Effector CD8-positive, alpha-beta T cell (primary cell): ENCODE data around the gene AR.

Experiments used
- DNase-seq: peaks from one replicate; lab custom pipeline; 2025; lab: John Stamatoyannopoulos, UW
- total RNA-seq, 4 experiments: gene quantifications; one replicate each; lab custom pipeline; 2026; lab: John Stamatoyannopoulos, UW

AR gene, protein sequence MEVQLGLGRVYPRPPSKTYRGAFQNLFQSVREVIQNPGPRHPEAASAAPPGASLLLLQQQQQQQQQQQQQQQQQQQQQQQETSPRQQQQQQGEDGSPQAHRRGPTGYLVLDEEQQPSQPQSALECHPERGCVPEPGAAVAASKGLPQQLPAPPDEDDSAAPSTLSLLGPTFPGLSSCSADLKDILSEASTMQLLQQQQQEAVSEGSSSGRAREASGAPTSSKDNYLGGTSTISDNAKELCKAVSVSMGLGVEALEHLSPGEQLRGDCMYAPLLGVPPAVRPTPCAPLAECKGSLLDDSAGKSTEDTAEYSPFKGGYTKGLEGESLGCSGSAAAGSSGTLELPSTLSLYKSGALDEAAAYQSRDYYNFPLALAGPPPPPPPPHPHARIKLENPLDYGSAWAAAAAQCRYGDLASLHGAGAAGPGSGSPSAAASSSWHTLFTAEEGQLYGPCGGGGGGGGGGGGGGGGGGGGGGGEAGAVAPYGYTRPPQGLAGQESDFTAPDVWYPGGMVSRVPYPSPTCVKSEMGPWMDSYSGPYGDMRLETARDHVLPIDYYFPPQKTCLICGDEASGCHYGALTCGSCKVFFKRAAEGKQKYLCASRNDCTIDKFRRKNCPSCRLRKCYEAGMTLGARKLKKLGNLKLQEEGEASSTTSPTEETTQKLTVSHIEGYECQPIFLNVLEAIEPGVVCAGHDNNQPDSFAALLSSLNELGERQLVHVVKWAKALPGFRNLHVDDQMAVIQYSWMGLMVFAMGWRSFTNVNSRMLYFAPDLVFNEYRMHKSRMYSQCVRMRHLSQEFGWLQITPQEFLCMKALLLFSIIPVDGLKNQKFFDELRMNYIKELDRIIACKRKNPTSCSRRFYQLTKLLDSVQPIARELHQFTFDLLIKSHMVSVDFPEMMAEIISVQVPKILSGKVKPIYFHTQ
- total RNA-seq: 0 to 0.09 (median 0) reads per million in 4 experiments

DNA sequence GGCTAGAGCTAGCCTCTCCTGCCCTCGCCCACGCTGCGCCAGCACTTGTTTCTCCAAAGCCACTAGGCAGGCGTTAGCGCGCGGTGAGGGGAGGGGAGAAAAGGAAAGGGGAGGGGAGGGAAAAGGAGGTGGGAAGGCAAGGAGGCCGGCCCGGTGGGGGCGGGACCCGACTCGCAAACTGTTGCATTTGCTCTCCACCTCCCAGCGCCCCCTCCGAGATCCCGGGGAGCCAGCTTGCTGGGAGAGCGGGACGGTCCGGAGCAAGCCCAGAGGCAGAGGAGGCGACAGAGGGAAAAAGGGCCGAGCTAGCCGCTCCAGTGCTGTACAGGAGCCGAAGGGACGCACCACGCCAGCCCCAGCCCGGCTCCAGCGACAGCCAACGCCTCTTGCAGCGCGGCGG is at the start of gene AR:
Gene AR, plus strand, starts transcription at position 204 of the 400 bp plus-strand sequence. CDS start 1,126 bp downstream, outside the sequence.
- no peak for DNase-seq

DNA sequence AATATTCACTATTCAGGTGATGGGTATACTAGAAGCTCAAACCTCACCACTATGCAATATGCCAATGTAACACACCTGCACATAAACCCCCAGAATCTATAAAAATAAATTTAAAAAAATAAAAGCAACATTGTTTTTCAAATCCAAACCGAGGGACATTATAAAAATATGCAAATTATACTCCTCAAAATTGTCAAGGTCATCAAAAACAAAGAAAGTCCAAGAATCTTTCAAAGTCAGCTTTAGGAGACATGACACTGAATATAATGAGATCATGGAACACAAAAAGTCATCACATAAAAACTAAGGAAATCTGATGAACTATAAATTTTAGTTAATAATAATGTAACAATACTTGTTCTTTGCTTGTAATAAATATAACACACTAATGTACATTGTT is 43.2 kb upstream of the AR start:
- DNase-seq: no peak

DNA sequence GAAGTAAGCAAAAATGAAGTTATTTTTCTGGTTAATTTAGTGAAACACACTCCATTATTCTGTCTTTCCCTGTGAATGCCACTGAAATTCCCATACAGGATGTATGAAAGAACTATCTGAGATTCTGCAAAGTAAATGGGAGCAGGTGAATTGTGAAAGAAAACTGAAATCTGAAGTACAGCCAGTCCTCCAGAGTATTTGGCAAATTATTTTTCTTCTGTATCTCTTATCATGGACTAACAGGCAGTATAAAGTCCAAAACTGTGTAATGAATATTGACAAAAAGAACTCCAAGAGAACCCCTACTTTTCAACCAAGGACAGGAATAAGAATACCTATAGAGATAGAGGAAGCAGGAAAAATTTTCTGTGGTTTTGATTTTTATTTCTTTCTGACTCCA is 40.8 kb upstream of the AR start:
- no peak for DNase-seq

DNA sequence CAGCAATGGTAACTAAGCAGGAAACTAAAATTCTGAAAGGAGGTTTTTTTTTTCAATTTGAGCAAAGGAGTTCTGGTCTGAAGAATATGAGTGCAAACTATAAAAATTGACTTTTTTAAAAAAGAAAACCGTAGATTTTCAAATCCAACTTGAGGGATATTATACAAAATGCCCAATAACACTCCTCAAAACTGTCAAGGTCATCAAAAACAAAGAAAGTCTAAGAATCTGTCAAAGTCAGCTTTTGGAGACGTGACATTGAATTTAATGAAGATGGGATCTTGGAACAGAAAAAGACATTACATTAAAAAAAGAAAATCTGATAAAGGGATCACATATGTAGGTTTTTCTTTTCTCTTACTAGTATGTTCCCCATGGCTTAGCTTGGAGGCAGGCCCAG is 40.4 kb upstream of the AR start:
- DNase-seq: no peak

DNA sequence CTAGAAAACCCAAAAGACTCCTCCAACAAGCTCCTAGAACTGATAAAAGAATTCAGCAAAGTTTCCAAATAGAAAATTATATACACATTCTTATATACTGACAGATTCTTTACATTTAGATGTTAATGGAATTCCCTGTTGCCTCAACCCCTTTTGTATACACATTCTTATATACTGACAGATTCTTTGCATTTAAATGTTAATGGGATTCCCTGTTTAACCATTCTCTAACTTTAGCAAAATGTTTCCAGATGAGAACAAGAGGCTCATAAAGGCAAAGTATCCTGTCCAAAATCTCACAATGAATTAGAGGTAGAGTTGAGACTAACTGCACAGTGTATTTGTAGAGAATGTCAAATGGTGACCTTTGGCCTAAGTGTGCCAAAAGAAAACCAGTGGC is 23.1 kb upstream of the AR start:
- DNase-seq: no peak

DNA sequence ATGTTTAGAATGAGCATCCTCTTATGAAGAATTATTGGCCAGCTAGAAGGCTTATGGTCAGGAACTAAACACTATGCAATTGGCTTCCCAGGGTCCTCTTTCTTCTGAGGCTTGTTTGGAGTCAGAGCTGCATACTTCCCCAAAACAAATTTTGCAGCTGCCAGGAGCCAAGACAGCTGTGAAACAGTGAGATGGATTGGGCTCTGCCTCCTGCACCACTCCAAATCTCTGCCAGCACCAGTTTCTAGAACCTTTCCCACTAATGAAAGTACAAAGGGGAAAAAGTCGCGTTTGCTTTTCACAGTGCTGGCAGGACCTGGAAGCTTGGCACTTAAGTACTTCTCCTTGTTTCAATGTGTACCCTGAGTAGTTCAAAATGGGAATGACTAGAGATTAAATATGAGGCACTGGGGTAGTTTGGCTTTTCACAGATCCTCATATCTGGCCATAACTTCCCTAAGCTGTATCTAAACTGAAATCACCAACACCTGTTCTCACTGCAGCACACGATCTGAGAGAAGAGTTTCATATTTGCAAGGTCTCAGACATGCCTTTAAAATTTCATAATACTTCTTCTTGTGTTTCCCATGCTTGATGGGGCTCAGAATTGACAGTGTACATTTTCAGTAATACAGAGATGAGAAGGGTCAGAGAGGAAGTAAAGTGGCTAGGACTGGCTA is 20.7 kb upstream of the AR start:
- DNase-seq: no peak

DNA sequence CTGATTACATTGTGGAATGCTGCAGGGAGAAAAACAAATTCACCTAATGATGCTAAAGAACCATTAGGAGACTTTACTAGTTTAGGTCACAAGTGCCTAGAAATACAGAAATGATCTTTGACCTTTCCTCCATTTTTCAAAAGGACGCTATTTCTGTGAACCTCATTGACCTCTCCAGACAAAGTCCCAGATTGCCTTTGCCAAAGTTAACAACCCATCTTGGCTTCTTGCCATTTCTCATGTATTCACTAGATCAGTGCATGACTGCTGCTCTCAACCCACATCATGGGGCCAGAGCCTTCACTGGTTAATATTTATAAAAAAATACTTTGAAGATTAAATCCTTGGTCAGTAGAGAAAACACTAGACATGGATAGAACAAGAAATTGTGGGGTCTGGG is 19.9 kb upstream of the AR start:
- no peak for DNase-seq

DNA sequence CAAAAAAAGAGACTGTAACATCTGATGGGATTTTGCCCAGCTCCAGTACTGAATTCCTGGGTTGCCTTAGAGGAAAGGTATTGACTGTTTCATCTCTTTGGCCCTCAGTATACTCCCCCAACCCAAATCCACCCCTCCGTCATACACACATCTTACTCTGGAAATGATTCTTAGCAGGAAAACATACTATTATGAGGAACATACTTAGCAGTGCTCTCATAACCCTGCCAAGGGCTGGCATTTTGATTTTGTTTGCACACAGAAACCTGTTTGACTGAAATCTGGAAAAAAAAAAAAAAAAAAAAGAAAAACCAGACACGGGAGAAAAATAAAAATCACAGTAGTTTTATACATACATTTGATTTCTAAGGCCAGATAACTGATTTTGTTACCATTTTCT is 19.4 kb upstream of the AR start:
- DNase-seq: no peak

DNA sequence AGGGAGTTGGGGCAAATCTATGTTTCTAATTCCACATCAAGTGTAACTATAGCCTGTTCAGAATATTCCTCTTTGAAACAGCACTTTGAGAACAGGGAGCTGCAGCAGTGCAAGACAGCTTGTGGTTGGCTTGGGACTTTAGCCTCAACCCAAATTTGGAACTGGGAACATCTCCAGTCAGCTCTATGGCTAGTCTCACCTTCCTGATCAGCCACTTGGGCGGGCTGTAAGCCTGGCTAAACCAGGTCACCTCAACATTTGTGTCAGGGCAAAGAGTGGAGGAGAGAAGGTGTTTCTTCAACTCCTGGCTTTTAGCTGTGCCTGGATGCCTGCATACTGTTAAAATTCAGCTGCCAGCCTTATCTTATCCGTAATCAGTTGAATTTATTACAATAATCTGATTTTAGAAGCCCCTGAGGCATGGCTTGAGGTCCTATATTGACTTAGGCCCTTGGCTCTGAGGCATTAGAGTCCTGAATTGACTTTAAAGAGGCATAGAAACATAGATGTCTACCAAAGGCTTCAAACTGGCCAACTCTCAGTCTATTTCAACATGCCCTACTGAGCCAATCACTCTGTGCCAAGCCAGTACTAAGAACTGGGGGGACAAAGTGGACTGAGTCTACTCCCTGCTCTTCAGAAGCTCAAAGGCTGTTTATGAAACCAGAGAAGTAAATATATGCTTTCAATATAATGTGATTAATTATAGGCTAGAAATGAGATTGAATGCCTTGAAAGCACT is 18.7 kb upstream of the AR start:
- no peak for DNase-seq

DNA sequence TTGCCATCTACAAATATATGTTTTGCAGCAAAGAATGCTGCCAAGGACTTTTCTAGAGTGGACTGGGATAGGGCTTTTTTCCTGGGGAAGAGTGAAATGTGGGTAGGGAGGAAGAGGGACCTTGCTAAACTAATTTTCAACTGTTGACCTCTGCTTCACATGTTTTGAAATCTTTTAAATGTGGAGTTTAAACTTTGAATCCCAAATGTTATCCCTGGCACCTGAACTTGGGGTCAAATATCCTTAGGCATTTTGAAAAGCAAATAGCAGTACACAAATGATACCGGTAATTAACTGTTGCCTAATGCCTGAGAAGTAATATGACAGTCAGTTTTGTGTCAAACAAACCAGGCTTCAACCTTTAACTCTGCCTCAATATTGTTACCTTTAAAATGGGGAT is 7.3 kb upstream of the AR start:
- no peak for DNase-seq

DNA sequence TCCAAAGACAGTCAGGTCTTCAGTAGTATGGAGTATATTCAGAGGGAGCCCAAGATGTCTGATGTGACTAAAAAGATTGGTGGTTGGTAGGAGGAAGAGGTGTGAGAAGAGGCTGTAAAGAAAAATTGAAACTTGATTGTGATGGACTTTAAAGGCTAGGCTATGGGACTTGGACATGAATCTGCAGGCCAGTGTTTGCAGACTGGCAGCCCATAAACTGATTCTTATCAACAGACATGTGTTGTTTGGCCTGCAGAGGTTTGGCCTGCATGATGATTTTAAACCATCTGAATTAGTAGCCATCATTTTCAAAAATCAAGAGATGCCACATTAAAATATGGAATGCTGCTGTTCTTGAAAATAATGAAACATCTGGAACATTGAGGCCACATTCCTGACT is 5.4 kb upstream of the AR start:
- DNase-seq: no peak

DNA sequence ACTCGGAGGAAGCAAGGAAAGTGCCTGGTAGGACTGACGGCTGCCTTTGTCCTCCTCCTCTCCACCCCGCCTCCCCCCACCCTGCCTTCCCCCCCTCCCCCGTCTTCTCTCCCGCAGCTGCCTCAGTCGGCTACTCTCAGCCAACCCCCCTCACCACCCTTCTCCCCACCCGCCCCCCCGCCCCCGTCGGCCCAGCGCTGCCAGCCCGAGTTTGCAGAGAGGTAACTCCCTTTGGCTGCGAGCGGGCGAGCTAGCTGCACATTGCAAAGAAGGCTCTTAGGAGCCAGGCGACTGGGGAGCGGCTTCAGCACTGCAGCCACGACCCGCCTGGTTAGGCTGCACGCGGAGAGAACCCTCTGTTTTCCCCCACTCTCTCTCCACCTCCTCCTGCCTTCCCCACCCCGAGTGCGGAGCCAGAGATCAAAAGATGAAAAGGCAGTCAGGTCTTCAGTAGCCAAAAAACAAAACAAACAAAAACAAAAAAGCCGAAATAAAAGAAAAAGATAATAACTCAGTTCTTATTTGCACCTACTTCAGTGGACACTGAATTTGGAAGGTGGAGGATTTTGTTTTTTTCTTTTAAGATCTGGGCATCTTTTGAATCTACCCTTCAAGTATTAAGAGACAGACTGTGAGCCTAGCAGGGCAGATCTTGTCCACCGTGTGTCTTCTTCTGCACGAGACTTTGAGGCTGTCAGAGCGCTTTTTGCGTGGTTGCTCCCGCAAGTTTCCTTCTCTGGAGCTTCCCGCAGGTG is 637 bp downstream of the AR start:
- no peak for DNase-seq

DNA sequence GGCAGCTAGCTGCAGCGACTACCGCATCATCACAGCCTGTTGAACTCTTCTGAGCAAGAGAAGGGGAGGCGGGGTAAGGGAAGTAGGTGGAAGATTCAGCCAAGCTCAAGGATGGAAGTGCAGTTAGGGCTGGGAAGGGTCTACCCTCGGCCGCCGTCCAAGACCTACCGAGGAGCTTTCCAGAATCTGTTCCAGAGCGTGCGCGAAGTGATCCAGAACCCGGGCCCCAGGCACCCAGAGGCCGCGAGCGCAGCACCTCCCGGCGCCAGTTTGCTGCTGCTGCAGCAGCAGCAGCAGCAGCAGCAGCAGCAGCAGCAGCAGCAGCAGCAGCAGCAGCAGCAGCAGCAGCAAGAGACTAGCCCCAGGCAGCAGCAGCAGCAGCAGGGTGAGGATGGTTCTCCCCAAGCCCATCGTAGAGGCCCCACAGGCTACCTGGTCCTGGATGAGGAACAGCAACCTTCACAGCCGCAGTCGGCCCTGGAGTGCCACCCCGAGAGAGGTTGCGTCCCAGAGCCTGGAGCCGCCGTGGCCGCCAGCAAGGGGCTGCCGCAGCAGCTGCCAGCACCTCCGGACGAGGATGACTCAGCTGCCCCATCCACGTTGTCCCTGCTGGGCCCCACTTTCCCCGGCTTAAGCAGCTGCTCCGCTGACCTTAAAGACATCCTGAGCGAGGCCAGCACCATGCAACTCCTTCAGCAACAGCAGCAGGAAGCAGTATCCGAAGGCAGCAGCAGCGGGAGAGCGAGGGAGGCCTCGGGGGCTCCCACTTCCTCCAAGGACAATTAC is 1.4 kb downstream of the AR start:
- no peak for DNase-seq

DNA sequence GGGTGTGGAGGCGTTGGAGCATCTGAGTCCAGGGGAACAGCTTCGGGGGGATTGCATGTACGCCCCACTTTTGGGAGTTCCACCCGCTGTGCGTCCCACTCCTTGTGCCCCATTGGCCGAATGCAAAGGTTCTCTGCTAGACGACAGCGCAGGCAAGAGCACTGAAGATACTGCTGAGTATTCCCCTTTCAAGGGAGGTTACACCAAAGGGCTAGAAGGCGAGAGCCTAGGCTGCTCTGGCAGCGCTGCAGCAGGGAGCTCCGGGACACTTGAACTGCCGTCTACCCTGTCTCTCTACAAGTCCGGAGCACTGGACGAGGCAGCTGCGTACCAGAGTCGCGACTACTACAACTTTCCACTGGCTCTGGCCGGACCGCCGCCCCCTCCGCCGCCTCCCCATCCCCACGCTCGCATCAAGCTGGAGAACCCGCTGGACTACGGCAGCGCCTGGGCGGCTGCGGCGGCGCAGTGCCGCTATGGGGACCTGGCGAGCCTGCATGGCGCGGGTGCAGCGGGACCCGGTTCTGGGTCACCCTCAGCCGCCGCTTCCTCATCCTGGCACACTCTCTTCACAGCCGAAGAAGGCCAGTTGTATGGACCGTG is 2.2 kb downstream of the AR start:
- DNase-seq: no peak

DNA sequence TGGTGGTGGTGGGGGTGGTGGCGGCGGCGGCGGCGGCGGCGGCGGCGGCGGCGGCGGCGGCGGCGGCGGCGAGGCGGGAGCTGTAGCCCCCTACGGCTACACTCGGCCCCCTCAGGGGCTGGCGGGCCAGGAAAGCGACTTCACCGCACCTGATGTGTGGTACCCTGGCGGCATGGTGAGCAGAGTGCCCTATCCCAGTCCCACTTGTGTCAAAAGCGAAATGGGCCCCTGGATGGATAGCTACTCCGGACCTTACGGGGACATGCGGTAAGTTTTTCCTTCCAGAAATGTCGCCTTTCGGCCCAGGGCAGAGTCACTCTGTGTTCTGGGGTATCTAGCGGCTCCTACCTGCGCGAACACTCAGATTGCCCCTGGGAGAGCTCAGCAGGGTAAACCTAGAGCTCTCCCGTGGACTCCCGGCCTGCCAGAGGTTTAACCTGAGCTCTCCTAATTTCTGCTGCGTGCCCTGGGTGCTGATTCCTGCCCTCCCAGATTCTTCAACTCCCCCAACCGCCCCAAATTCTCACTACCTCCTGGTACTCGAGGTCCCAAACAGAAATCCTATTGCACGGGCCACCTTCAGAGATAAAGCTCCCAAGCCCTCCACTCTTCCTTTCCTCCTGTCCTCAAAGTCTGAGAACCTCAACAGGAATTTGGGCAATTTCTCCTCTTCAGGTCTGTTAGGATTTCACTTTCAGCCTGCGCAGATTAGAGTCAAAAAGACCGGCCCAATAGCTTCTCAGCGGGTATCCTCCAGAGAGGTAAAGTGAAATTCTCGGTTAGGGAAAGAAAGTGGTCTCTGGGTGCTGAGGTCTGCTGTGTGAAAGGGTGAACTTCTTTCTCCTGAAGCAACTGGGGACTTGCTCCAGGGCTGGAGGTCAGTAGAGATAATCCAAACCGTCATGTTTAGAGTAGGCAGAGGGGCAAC is 2.9 kb downstream of the AR start:
- no peak for DNase-seq

DNA sequence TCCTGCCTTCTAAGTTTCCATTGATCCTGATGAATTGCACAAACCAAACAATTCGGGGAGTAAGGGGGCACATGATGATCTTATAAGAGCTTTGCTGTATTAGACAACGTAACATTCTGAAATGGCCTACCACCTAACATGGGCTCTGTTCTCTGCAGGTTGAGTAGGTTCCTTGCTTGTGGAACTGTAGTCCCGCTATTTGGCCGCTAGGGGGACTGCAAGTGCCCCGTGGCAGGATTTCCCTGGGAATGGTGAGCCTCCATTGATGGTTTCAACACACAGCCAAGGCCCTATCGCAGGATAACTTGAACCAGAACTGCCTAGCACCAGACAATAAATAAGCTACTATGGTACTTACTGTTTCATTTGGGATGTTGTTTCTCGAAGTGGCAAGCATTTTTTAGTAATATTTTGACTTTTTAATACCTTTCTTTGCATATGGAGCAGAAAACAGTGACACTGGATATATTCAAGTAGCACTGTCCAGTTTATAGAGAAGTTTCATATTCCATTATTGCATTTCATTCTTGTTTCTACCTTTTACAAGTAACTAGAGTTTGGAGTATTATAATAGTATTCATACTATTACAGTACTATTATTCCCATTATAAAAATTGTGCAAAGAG is 11.9 kb downstream of the AR start:
- no peak for DNase-seq

DNA sequence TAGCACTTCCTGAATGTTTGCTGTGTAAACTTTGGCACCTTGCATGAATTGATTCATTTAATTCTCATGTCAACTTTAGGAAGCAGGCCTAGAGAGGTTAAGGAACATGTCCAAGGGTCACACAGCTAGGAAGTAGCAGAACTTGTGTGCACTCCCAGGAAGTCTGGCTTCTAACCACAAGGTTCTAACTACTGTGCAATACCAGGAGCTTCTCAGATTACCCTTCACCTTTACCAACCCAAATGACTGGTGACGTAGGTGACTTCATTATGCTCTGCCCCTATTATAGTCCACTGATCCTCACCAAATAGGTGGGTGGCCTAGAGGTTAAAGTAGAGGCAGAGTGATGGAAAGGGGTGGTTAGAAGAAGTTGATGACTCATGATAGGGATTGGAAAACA is 14.4 kb downstream of the AR start:
- no peak for DNase-seq
